Retina (tissue), 1 donor: Measurements from ENCODE around the gene BCAS1.

Experiments
- DNase-seq: peaks from one replicate; pipeline ENCODE4 v3.0.0-alpha.2; 2016

The BCAS1 gene, protein sequence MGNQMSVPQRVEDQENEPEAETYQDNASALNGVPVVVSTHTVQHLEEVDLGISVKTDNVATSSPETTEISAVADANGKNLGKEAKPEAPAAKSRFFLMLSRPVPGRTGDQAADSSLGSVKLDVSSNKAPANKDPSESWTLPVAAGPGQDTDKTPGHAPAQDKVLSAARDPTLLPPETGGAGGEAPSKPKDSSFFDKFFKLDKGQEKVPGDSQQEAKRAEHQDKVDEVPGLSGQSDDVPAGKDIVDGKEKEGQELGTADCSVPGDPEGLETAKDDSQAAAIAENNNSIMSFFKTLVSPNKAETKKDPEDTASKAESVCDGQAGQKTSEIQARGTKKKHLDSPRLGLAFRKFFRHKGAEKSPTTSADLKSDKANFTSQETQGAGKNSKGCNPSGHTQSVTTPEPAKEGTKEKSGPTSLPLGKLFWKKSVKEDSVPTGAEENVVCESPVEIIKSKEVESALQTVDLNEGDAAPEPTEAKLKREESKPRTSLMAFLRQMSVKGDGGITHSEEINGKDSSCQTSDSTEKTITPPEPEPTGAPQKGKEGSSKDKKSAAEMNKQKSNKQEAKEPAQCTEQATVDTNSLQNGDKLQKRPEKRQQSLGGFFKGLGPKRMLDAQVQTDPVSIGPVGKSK

GRCh38 chr20:54070187-54070987 lies at the start of gene BCAS1:
Gene BCAS1, minus strand, starts transcription at chr20:54070594. Its CDS starts 11,876 bp downstream, at chr20:54058718.
- DNase-seq: no peak

- no peak for DNase-seq
These were observed 49.4 kb upstream of the BCAS1 start for GRCh38 chr20:54119744-54120143.

DNA sequence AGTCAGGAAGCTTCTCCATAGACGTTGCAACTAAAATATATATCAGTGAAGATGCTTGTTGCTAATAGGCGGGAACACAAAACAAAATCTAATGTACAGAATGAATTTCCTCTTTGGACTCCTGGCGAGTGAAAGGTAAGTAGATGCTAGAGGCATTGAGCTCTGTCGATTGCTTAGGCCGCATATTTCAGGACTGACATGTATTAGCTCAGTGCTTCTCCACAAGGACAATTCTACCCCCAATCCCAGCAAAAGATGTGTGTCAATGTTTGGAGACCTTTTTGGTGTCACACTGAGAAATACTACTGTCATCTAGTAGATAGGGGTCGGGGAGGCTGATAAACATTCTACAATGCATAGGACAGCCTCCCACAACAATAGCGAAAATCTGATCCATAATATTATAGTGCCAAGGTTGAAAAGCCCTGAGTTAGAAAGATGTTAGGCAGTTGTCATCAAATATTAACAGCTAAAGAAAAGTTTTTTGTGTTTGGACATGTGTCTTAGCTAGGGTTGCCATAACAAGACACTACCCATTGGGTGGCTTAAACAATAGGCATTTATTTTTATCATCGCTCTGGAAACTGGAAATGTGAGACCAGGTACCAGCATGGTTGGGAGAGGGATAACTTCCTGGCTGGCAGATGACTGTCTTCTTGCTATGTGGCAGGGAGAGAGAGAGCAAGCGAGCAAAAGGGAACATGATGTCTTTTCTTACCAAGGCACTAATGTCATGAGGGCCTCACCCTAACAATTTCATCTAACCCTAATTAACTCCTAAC lies 48.0 kb upstream of the BCAS1 start:
- DNase-seq: no peak

DNA sequence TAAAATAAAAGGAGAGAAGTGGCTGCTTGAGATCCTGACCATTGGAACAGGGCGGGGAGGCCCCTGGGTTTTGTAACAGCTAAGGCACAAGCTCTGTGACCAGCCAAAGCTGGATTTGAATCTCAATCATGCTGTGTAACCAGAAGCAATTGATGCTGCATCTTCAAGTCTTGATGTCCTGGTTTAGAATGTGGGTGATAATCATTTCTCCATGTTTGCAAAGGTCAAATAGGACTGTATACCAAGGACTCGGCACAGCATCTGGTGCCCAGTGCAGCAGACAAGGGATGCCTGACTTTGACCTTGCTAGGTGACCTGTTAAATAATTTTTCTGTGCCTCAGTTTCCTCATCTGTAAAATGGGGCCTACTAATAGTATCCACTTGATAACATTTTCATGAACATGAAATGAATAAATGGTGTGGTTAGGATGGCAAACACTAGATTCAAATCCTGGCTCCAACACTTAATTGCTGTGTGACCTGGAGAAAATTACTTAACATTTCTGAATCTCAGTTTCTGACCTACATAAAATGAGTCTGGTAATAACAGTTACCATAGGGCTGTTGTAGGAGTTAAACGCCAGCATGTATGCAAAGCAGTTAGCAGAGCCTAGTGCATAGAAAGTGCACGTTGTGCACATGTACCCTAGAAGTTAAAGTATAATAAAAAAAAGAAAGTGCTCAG lies 46.3 kb upstream of the BCAS1 start:
- DNase-seq: no peak

DNA sequence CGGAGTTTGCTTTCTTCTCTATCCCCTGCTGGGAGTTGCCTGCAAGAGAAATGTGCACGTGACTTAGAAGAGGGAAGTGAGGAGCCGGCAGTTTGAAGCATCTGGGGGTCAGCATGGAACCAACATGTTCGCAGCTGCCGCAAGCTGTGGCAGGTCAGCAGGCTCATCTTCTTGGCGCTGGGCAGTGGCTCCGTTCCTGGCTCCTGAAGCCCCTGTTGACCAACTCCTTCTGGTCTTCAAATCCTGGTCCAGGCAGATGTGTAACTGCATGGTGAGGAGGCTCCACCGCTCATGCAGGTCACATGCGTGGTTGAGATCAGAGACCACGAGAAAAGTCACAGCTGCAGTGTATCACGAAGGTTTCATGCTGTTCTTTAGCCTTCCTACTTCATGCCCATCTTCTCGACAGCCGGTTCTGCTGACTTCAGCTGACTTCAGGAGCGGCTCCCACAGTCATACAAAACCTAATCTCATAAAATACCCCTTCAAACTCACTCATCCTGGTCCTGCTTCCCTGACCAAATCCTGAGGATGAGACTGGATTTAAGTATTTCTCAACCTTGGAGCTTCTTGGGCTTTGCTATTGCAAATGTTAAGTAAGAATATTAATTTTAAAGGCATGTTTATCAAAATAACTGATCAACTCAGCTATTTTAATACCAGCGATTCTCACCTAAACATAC lies 44.9 kb upstream of the BCAS1 start:
- DNase-seq: no peak

DNA sequence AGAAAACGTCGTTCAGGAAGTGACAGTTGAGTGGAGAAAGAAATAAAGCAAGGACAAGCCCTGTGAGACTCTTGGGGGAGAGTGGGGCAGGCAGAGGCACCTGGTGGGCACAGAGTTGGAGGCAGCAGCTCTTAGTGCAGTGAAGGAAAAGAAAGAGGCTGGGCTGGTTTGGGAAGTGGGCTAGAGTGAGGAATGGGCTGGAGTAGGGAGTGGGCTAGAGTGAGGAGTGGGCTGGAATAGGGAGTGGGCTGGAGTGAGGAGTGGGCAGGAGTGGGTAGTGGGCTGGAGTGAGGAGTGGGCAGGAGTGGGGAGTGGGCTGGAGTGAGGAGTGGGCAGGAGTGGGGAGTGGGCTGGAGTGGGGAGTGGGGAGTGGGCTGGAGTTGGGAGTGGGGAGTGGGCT lies 43.7 kb upstream of the BCAS1 start:
- no peak for DNase-seq

DNA sequence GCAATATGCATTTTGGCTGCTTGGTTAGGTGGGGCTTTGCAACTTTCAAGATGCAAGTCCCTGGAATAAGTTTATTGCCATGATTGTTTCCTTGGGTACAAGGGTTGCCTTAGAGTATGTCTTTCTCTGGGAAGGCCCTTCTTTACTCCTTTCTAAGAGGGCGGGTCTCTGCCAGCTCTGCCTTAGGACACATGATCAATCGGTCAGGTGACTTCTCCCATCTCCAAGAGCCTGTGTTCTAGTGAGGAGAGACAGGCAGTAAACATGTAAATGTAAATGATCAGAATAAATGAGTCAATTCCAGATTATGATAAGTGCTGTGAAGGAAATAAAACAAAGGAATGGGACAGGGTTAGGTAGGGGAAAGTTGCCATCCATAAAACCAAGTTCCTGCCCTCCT lies 43.2 kb upstream of the BCAS1 start:
- no peak for DNase-seq

DNA sequence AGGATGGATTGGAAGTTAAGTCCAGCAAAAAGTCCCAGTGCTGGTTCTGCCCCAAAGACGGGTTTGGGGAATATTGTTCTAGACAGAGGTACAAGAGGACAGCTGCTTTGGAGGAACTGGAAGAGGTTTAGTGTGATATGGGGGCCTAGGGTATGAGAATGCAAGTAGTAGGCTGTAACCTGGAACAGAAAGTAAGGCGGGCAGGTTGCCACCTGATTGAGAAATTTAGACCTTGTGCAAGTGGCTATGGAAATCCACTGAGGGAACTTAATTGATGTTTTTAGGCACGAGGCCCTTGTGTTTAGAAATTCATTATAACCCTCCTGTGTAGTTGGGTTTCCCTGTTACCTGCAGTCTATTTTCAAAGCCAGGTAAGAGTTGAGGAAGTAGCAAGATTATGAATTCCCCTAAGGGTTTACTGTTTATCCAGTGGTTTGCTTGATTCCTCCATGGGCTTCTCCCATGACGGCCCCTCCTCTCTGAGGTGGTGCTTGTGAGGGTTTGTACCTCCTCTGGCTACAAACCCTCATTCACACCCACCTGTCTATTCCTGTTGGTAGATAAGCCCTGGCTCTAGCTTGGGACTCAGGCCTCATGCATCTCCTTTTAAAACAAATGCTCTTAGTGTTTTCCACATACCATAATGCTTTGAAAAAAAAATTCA lies 42.0 kb upstream of the BCAS1 start:
- DNase-seq: no peak

- no peak for DNase-seq
These were observed 41.1 kb upstream of the BCAS1 start for GRCh38 chr20:54111460-54111859.

GRCh38 chr20:54110457-54110856 lies 40.1 kb upstream of the BCAS1 start:
- no peak for DNase-seq

DNA sequence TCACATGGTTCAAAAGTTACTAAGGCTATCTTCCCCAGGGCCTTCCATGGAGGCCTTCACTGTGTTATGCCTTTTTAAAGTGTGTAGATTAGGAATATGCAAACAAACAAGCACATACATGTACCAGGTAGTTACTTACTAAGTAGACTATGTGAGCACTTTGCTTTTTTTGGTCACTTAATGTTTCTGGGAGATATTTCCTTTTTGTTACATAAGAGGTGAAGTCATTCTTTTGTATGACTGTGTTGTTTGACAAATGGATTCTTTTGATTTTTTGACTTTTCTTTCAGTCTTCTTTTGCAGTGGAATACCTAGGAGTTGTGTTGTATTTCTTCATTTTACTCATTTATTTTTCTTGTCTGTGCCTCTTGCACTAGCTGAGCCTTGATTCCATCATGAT lies 39.6 kb upstream of the BCAS1 start:
- DNase-seq: no peak

DNA sequence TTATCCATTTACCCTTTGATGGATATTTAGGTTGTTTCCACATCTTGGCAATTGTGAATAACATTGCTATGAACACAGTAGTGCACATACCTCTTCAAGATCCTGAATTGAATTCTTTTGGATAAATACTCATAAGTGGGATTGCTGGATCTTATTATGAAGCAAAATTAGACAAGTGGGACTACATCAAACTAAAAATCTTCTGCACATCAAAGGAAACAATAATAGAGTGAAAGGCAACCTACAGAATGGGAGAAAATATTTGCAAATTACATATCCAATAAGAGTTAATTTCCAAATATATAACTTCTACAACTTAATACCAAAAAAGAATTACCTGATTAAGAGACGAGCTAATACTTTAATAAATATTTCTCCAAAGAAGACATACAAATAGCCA lies 38.4 kb upstream of the BCAS1 start:
- DNase-seq: no peak

DNA sequence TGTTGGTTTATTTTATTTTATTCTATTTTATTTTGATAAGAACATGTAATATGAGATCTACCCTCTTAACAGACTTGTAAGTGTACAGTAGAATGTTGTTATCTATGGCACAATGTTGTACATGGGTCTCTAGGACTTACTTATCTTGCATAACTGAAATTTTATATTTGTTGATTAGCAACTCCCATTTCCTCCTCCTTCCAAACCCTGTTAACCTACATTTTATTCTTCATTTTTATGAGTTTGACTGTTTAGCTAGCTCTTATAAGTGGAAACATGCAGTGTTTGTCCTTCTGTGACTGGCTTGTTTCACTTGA lies 37.9 kb upstream of the BCAS1 start:
- no peak for DNase-seq

GRCh38 chr20:54107600-54108325 lies 37.4 kb upstream of the BCAS1 start:
- no peak for DNase-seq

DNA sequence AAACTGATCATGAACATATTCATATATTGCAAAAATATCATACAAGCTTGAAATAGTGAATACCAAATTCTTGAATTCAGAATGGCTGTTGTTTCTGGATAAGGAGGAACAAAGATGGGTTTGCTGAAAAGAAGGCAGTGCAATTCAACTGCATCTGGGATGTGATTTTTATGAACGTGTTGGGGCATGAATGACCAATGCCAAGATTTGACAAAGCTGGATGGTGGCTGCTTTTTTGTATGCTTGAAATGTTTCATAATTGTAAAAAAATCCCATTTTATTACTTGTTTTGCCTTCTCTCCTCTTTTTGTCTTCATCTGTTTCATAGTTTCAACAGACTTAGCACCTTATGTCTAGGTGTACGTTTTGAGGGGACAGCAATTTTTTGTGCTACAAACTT lies 36.8 kb upstream of the BCAS1 start:
- DNase-seq: no peak

DNA sequence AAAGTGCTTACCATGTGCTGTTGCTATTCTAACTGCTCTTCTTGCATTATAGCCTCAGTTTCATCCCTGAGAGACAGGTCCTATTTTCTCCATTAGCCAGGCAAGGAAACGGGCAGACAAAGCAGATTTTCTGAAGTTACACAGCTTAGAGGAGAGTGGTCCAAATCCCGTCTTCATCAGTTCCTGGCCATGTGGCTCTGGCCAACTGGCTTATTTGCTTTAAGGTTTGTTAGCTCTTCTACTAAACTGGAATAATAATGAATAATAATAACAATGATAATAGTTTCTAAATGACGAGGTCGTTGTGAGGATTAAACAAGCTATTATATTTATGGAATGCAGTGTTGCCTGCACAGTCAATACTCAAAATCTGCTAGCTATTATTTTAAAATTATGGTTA lies 35.8 kb upstream of the BCAS1 start:
- DNase-seq: no peak

DNA sequence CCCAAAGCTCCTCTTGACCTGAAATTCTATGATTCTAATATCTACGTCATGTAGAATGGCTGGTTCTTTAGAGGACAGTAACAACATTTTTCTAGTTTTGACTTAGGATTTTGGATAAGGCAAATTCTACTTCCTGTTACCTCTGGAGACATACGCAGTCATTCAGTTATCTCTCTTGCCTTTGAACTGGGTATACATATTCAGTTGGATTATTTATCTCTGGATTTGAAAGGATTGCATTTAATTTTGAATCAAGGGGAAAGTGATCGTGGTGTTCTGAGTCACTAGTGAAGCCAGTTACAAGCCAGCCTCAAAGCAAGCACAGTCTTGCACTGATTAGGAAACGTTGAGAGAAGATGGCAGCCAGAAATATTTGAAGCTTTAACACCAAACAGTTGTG lies 35.3 kb upstream of the BCAS1 start:
- no peak for DNase-seq

DNA sequence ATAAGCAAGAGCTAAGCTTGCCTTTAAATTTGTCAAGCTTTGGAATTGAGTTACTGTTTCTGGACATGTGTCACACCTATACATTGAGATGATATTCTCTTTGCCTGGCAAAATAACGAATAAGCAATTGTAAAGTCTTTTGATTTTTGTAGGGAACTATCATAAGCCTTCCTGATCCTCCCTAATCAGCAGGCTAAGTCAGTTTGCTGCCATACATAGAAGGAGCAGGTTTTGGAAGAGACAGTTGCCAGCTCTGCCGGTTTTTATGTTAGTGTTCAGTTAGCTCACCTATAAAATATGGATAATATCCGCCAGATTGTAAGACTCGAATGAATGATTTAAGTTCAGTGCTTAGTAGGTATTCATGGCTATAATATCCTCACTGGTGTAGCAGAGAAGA lies 34.4 kb upstream of the BCAS1 start:
- no peak for DNase-seq

GRCh38 chr20:54103762-54104600 lies 33.6 kb upstream of the BCAS1 start:
- DNase-seq: no peak
